ENCODE measurements around the gene BEST4. TPM values are rescaled to one million over a fixed set of nuclear protein-coding genes. Genes with fewer than 3 reads are reported as not detected.

Gene BEST4
- polyA plus RNA-seq, 1 donor from 2014 or later: not detected

GRCh38 chr1:44834328-44834727, 46.4 kb upstream of the BEST4 start:
- Histone ChIP-seq H3K79me2 (replicated peaks; ENCODE audit: insufficient read depth, low read length) (no peaks in the 10 kb centered on the region), H4K20me1 (ENCODE audit: insufficient read depth) (no peaks in the 10 kb centered on the region), H3K4me2 (ENCODE audit: low read length) (no peak overlapping the region), H3K9me3 (ENCODE audit: low read length) (no peaks in the 10 kb centered on the region), H3K4me3 (ENCODE audit: low read length) (no peak overlapping the region), H2AFZ (ENCODE audit: low read depth, low read length) (no peak overlapping the region), H3K27me3 (ENCODE audit: insufficient read depth, low read depth, low read length) (no peaks in the 10 kb centered on the region), H3K9ac (ENCODE audit: low read length) (no peak overlapping the region), H3K36me3 (ENCODE audit: insufficient read depth, low read length) (no peaks in the 10 kb centered on the region), H3K27ac (ENCODE audit: low read length) (no peak overlapping the region), H3F3A (ENCODE audit: insufficient read depth, low read length, poor library complexity, severe bottlenecking) (no peaks in the 10 kb centered on the region), H3K9me2 (ENCODE audit: insufficient read depth, low read length) (no peaks in the 10 kb centered on the region)
- TF ChIP-seq POLR2AphosphoS5 (IDR thresholded peaks at IDR 0.05) (no peak), RAD21 (conservative IDR thresholded peaks at IDR 0.05) (no peak), EP300 (conservative IDR thresholded peaks at IDR 0.05; ENCODE audit: poor library complexity, severe bottlenecking) (no peak), EZH2 (IDR thresholded peaks at IDR 0.05; ENCODE audit: borderline replicate concordance, insufficient read depth, low read length, poor library complexity, severe bottlenecking) (no peak), TAF1 (IDR thresholded peaks at IDR 0.05; ENCODE audit: low read depth) (no peak), SMC3 (conservative IDR thresholded peaks at IDR 0.05; ENCODE audit: poor library complexity) (no peak)

GRCh38 chr1:44832056-44832705, 44.2 kb upstream of the BEST4 start:
- H4K20me1 ChIP-seq (ENCODE audit: insufficient read depth): no peaks in the 10 kb centered on the region
- no peak overlapping the region for H3K4me3 ChIP-seq (ENCODE audit: low read length)
- H3K36me3 ChIP-seq (ENCODE audit: insufficient read depth, low read length): no peaks in the 10 kb centered on the region
- H3K4me2 ChIP-seq (ENCODE audit: low read length): no peak overlapping the region
- no peaks in the 10 kb centered on the region for H3F3A ChIP-seq (ENCODE audit: insufficient read depth, low read length, poor library complexity, severe bottlenecking)
- H3K9me3 ChIP-seq (ENCODE audit: low read length): no peaks in the 10 kb centered on the region
- H3K27ac ChIP-seq (ENCODE audit: low read length): no peak overlapping the region
- no peak for TF ChIP-seq RAD21 (conservative IDR thresholded peaks at IDR 0.05)
- TF ChIP-seq EP300 (conservative IDR thresholded peaks at IDR 0.05; ENCODE audit: poor library complexity, severe bottlenecking): no peak
- no peak for TF ChIP-seq MXI1 (conservative IDR thresholded peaks at IDR 0.05; ENCODE audit: poor library complexity, severe bottlenecking)
- TF ChIP-seq REST (IDR thresholded peaks at IDR 0.05; ENCODE audit: borderline replicate concordance): no peak
- TF ChIP-seq TAF1 (IDR thresholded peaks at IDR 0.05; ENCODE audit: low read depth): no peak
- no peak for TF ChIP-seq EZH2 (IDR thresholded peaks at IDR 0.05; ENCODE audit: borderline replicate concordance, insufficient read depth, low read length, poor library complexity, severe bottlenecking)
- TF ChIP-seq POLR2AphosphoS5 (IDR thresholded peaks at IDR 0.05): no peak
- TF ChIP-seq SMC3 (conservative IDR thresholded peaks at IDR 0.05; ENCODE audit: poor library complexity): no peak
- no peak for TF ChIP-seq CTCF (IDR thresholded peaks at IDR 0.05; ENCODE audit: poor library complexity, severe bottlenecking)
- no peak overlapping the region for H3K9ac ChIP-seq (ENCODE audit: low read length)
- no peaks in the 10 kb centered on the region for H3K9me2 ChIP-seq (ENCODE audit: insufficient read depth, low read length)
- H2AFZ ChIP-seq (ENCODE audit: low read depth, low read length): no peak overlapping the region
- no peaks in the 10 kb centered on the region for H3K27me3 ChIP-seq (ENCODE audit: insufficient read depth, low read depth, low read length)
- no peaks in the 10 kb centered on the region for H3K79me2 ChIP-seq (replicated peaks; ENCODE audit: insufficient read depth, low read length)

All from neural cell (in vitro differentiated cells).